ENCODE measurements around the gene KCNN2. TPM values are rescaled to one million over a fixed set of nuclear protein-coding genes. Genes with fewer than 3 reads are reported as not detected.

KCNN2 gene
- polyA plus RNA-seq, 1 donor from 2014 or later: 1.0 TPM

GRCh38 chr5:114390431-114390830 lies 28.6 kb downstream of the KCNN2 start:
- Histone ChIP-seq H3K9me3 (ENCODE audit: low read length) (no peaks in the 10 kb centered on the region), H3K27me3 (ENCODE audit: insufficient read depth, low read depth, low read length) (no peaks in the 10 kb centered on the region), H3K79me2 (replicated peaks; ENCODE audit: insufficient read depth, low read length) (no peaks in the 10 kb centered on the region), H2AFZ (ENCODE audit: low read depth, low read length) (no peak overlapping the region), H3K4me3 (ENCODE audit: low read length) (no peak overlapping the region), H3K9me2 (ENCODE audit: insufficient read depth, low read length) (no peaks in the 10 kb centered on the region), H4K20me1 (ENCODE audit: insufficient read depth) (no peaks in the 10 kb centered on the region), H3K4me2 (ENCODE audit: low read length) (no peak overlapping the region), H3F3A (ENCODE audit: insufficient read depth, low read length, poor library complexity, severe bottlenecking) (no peaks in the 10 kb centered on the region), H3K36me3 (ENCODE audit: insufficient read depth, low read length) (no peaks in the 10 kb centered on the region), H3K9ac (ENCODE audit: low read length) (no peak overlapping the region), H3K27ac (ENCODE audit: low read length) (no peak overlapping the region)
- TF ChIP-seq TAF1 (IDR thresholded peaks at IDR 0.05; ENCODE audit: low read depth) (no peak), SMC3 (conservative IDR thresholded peaks at IDR 0.05; ENCODE audit: poor library complexity) (no peak), MXI1 (conservative IDR thresholded peaks at IDR 0.05; ENCODE audit: poor library complexity, severe bottlenecking) (no peak), CTCF (IDR thresholded peaks at IDR 0.05; ENCODE audit: poor library complexity, severe bottlenecking) (no peak), REST (IDR thresholded peaks at IDR 0.05; ENCODE audit: borderline replicate concordance) (no peak), EP300 (conservative IDR thresholded peaks at IDR 0.05; ENCODE audit: poor library complexity, severe bottlenecking) (no peak), EZH2 (IDR thresholded peaks at IDR 0.05; ENCODE audit: borderline replicate concordance, insufficient read depth, low read length, poor library complexity, severe bottlenecking) (no peak), POLR2AphosphoS5 (IDR thresholded peaks at IDR 0.05) (no peak)

- Histone ChIP-seq H3K27me3 (ENCODE audit: insufficient read depth, low read depth, low read length) (no peaks in the 10 kb centered on the region), H3K36me3 (ENCODE audit: insufficient read depth, low read length) (no peaks in the 10 kb centered on the region), H3K4me3 (ENCODE audit: low read length) (no peak overlapping the region), H3K4me2 (ENCODE audit: low read length) (no peak overlapping the region), H3K9me3 (ENCODE audit: low read length) (no peaks in the 10 kb centered on the region), H3K9me2 (ENCODE audit: insufficient read depth, low read length) (no peaks in the 10 kb centered on the region), H4K20me1 (ENCODE audit: insufficient read depth) (no peaks in the 10 kb centered on the region), H3F3A (ENCODE audit: insufficient read depth, low read length, poor library complexity, severe bottlenecking) (no peaks in the 10 kb centered on the region), H3K79me2 (replicated peaks; ENCODE audit: insufficient read depth, low read length) (no peaks in the 10 kb centered on the region), H2AFZ (ENCODE audit: low read depth, low read length) (no peak overlapping the region), H3K9ac (ENCODE audit: low read length) (no peak overlapping the region), H3K27ac (ENCODE audit: low read length) (no peak overlapping the region)
- TF ChIP-seq CTCF (IDR thresholded peaks at IDR 0.05; ENCODE audit: poor library complexity, severe bottlenecking) (no peak), EZH2 (IDR thresholded peaks at IDR 0.05; ENCODE audit: borderline replicate concordance, insufficient read depth, low read length, poor library complexity, severe bottlenecking) (no peak), EP300 (conservative IDR thresholded peaks at IDR 0.05; ENCODE audit: poor library complexity, severe bottlenecking) (no peak), TAF1 (IDR thresholded peaks at IDR 0.05; ENCODE audit: low read depth) (no peak), POLR2AphosphoS5 (IDR thresholded peaks at IDR 0.05) (no peak), REST (IDR thresholded peaks at IDR 0.05; ENCODE audit: borderline replicate concordance) (no peak), MXI1 (conservative IDR thresholded peaks at IDR 0.05; ENCODE audit: poor library complexity, severe bottlenecking) (no peak), RAD21 (conservative IDR thresholded peaks at IDR 0.05) (no peak)
These were observed 29.5 kb downstream of the KCNN2 start for GRCh38 chr5:114391321-114391720.
